ENCODE results near the gene SCRT2. TPM values are rescaled to one million over a fixed set of nuclear protein-coding genes. Genes with fewer than 3 reads are reported as not detected.
"Not testable (repeated sequence)": the region's sequence is repeated elsewhere in the genome, so short reads cannot be mapped to it uniquely, and the experiment has no call there.

The SCRT2 gene
- total RNA-seq, 1 donor from 2014 or later = 2.0 TPM

GRCh38 chr20:651713-652614, 23.6 kb downstream of the SCRT2 start:
- no peak for DNase-seq

DNA sequence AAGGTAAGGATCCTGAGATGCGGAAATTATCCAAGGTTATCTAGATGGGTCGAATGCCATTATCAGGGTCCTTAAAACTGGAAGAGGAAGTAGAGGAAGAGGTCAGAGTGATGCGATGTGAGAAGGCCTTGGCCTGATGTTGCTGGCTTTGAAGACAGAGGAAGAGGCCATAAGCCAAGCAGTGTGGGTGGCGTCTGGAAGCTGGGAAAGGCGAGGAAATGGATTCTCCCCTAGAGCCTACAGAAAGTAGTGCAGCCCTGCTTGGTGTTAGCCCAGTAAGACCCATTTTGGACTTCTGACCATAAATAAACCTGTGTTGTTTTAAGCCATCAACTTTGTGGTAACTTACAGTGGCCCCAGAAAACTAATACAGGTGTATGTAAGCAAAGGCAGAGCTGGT, 24.6 kb downstream of the SCRT2 start:
- no peak for DNase-seq

- no peak for DNase-seq
These were observed 25.3 kb downstream of the SCRT2 start for GRCh38 chr20:650281-650680.

DNA sequence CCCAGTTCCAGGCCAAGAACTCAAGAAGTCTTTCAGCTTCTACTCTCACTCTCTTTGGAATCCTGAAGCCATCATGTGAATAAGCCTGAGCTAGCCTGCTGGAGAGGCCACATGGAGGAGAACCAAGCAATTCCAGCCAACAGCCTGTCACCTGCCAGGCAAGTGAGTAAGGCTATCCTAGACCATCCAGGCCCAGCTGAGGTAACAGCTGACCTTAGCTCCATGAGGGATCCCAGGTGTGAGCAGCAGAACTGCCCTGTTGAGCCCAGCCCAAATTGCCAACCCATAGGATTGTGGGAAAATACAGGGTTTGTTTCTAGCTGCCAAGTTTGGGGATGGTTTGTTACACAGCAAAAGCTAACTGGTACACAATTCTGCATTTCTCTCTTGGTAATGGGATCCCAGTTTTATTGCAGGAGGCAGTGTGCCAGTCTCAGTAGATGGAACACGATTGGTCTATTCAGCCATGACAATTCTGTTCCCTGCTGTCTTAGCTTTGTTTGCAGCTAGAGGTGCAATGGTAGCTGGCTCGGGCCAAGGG, 28.1 kb downstream of the SCRT2 start:
- no peak for DNase-seq

GRCh38 chr20:646868-647233, 28.8 kb downstream of the SCRT2 start:
- no peak for DNase-seq

GRCh38 chr20:646107-646867, 29.3 kb downstream of the SCRT2 start:
- no peak for DNase-seq

DNA sequence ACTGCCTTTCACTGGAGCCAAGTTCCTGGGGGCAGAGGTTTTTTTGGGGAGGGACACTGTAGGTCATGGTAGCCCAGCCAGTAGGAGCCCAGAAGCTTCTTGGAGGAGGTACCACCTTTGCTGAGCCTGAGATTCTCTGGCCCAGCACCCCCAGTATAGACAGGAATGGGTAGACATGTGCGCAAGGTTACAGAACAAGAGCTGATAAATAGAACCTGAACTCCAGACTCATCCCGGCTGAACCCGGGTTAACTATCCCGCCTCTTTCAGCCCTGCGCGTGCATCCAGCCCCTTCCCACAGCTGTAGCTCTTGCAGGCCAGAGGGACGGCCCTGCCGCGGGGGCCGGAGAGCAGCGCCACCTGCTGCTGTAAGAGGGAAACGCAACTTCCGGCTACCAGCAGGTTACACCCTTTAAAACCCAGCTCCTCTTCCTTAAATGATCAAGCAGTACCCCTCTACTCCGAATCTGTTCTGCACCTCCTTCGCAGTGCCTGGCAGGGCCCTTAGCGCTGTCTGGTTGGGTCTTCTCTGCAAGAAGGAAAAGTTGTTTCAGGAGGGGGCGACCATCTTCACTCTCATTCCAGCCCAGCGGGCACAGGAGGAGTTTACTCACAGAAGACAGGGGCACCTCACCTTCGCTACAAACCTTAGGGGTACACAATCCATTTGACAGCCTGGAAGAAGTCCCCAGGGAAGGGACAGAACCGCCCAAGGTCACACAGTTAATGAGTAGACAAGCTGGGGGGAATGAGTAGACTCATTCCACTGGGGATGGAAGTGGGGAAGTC, 30.1 kb downstream of the SCRT2 start:
- peak; percentile 28 for DNase-seq

DNA sequence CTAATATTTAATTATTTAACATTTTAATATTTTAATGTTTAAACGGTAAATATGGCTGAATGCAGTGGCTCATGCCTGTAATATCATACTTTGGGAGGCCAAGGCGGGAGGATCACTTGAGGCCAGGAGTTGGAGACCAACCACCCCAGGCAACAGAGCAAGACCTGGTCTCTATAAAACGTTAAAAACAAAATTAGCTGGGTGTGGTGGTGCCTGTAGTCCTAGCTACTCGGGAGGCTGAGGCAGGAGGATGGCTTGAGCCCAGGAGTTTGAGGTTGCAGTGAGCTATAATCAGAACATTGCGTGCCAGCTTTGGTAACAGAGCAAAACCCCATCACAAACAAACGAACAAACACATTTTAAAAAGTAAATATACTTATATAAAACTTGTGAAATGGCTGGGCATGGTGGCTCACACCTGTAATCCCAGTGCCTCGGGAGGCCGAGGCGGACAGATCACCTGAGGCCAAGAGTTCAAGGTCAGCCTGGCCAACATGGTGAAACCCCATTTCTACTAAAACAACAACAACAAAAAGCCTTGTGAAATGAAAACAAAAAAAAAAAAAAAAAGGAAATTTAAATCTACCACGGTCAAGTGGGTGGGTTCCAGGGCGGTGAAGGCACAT, 30.8 kb downstream of the SCRT2 start:
- DNase-seq = no peak

GRCh38 chr20:642398-643174, 33.0 kb downstream of the SCRT2 start:
- DNase-seq = no peak

DNA sequence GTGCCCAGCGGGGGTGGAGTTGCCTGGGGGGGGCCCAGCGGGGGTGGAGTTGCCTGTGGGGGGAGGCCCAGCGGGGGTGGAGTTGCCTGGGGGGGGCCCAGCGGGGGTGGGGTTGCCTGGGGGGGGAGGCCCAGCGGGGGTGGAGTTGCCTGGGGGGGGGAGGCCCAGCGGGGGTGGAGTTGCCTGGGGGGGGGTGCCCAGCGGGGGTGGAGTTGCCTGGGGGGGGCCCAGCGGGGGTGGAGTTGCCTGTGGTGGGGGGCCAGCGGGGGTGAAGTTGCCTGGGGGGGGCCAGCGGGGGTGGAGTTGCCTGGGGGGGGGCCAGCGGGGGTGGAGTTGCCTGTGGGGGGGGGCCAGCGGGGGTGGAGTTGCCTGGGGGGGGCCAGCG, 33.6 kb downstream of the SCRT2 start:
- DNase-seq = not testable (repeated sequence)

DNA sequence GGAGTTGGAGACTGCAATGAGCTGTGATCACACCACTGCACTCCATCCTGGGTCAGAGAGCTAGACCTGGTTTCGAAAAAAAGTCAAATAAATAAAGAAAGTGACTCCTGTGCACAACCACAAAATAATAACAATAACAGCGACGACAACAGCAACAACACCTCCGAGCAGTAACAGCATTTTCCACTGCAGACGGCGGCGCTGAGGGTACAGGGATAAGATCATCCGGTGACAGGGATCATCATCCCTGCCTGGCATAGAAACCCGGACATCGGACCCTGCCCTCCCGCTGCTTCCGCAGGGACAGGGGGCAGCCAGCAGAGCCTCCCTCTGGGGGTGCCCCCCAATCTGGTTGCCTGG, 34.1 kb downstream of the SCRT2 start:
- no peak for DNase-seq

- no peak for DNase-seq
These were observed 34.7 kb downstream of the SCRT2 start for GRCh38 chr20:640674-641515.

- DNase-seq = no peak
These were observed 37.0 kb downstream of the SCRT2 start for GRCh38 chr20:638579-638978.

DNA sequence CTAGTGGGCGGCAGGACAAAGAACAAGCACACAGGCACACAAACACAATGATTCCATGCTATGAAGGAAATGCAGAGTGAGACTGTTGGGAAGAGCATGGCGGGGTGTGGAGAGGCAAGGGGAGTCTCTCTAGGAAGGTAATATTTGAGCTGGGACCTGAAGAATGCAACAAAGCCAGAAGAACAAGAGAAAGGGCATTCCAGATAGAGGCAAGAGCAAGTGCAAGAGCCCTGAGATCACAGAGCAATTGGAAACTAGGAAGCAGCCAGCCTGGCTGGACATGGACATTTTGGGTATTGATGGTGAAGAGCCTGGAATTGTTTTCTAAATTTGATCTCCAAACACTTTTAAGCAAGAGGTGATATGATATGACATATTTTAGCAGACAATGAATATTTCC, 38.0 kb downstream of the SCRT2 start:
- no peak for DNase-seq

DNA sequence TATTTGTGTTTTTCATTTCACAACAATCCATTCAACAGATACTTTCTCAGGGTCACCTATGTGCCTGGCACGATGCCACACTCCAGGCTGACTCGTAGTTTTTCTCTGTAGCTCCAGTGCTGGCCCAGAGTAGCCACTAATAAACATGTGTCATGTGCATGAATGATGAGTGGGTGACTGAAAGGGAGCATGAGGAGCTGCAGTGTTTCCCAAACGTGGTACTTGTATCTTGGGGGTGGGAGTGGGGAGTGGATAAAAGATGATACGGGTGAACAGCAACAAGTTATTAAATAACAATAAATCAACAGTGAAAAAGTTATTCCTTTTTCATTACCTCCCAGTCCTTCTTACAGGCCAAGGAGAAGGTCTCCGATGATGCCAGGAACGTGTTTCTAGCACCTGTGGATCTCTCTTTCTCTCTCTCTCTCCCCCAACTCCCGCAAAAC, 39.7 kb downstream of the SCRT2 start:
- no peak for DNase-seq

DNA sequence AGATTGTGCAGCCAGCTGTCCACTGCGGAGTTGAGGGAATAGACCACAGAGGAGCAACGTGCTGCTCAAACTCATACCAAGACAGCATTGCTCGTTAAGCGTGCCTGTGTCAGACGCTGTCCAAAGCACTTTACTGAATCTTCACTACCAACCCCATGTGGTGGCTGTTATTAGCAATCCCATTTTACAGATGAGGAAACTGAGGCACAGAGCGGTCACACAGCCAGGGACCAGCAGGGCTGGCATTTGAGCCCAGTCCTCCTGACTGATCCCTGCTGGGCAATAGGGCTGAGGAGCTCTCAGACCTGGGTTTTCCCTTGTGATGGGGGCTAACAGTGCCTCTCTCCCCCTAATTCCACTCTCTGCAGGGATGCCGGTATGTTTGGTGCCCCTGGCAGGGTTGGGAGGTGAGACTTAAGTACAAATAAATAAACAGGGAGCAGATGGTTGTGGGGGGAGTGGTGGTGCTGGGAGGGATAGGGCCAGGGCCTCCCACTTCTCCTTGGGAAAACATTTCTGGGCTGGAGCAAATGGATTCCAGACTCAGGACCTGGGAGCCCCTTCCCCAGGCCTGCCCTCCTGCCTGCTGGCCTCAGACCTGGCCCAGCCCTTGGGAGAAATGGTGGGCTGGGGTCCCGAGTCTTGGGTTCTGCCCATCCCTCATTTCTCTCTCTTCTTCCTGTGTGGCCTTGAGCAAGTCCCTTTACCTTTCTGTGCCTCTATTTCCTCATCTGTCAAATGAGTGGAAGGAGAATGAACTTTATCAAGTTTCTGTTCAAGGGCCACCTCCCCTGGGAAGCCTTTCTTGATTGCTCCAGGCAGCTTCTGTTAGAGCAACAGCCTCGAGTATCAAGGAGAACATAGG, 40.3 kb downstream of the SCRT2 start:
- no peak for DNase-seq

GRCh38 chr20:634148-634925, 41.3 kb downstream of the SCRT2 start:
- peak; percentile 36 for DNase-seq

DNA sequence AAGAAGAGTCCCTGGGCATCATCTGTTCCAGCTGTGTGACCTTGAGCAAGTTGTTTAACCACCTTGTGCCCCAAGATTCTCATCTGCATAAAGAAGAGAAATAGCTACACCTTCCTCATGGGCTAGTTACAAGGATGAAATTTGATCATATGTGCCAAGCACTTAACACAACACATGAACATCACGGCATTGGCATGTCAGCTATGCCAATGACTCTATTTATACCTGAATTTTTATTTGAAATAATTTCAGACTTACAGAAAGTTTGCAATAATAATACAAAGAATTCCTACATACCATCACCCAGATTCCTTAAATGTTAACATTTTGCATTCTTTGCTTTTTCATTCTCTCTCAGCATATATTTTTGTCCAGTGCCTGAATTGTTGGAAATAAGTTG, 44.5 kb downstream of the SCRT2 start:
- no peak for DNase-seq
